ENCODE measurements around the gene MMP11.

Gene MMP11

GRCh38 chr22:23760056-23760455 lies 12.6 kb upstream of the MMP11 start:
- DNase-seq = no peak

GRCh38 chr22:23762842-23763578 lies 9.6 kb upstream of the MMP11 start, which contains the start of gene C22orf15:
C22orf15 (plus strand) TSS chr22:23762990; CDS start chr22:23763307, 317 bp downstream.
- DNase-seq = no peak

- DNase-seq = peak; percentile 83
Measured at GRCh38 chr22:23763579-23763945, 9.1 kb upstream of the MMP11 start.

- no peak for DNase-seq
Measured at GRCh38 chr22:23763954-23764353, 8.7 kb upstream of the MMP11 start.

GRCh38 chr22:23764899-23765881 lies 7.5 kb upstream of the MMP11 start:
- DNase-seq = no peak

- no peak for DNase-seq
Measured at GRCh38 chr22:23767303-23767672, 5.4 kb upstream of the MMP11 start.

GRCh38 chr22:23767673-23768548 lies 4.7 kb upstream of the MMP11 start, which contains the start of gene CHCHD10:
CHCHD10 (minus strand) TSS chr22:23767972; CDS start chr22:23767874, 98 bp downstream.
- peak; percentile 89 for DNase-seq

GRCh38 chr22:23769321-23769965 lies 3.2 kb upstream of the MMP11 start:
- no peak for DNase-seq

- no peak for DNase-seq
Measured at GRCh38 chr22:23772315-23772648, 367 bp upstream of the MMP11 start.

- no peak for DNase-seq
Measured at GRCh38 chr22:23773483-23774113, 949 bp downstream of the MMP11 start.

GRCh38 chr22:23774114-23774921 lies 1.7 kb downstream of the MMP11 start:
- DNase-seq = no peak

- no peak for DNase-seq
Measured at GRCh38 chr22:23774922-23775436, 2.3 kb downstream of the MMP11 start.

- no peak for DNase-seq
Measured at GRCh38 chr22:23775779-23776375, 3.2 kb downstream of the MMP11 start.

- no peak for DNase-seq
Measured at GRCh38 chr22:23777776-23778576, 5.3 kb downstream of the MMP11 start.

GRCh38 chr22:23778577-23778900 lies 5.9 kb downstream of the MMP11 start:
- no peak for DNase-seq

- no peak for DNase-seq
Measured at GRCh38 chr22:23779083-23779482, 6.4 kb downstream of the MMP11 start.

- no peak for DNase-seq
Measured at GRCh38 chr22:23779731-23780130, 7.1 kb downstream of the MMP11 start.

- DNase-seq = no peak
Measured at GRCh38 chr22:23780146-23780748, 7.6 kb downstream of the MMP11 start.

- no peak for DNase-seq
Measured at GRCh38 chr22:23781065-23781464, 8.4 kb downstream of the MMP11 start.
